Islet of Langerhans (tissue), 1 donor: ENCODE measurements around the gene MBP.

Experiments
- FAIRE-seq: peaks from one replicate; lab custom pipeline; 2011; peaks lifted over from hg19 to GRCh38; lab: Jason Lieb, UNC

Gene MBP

DNA sequence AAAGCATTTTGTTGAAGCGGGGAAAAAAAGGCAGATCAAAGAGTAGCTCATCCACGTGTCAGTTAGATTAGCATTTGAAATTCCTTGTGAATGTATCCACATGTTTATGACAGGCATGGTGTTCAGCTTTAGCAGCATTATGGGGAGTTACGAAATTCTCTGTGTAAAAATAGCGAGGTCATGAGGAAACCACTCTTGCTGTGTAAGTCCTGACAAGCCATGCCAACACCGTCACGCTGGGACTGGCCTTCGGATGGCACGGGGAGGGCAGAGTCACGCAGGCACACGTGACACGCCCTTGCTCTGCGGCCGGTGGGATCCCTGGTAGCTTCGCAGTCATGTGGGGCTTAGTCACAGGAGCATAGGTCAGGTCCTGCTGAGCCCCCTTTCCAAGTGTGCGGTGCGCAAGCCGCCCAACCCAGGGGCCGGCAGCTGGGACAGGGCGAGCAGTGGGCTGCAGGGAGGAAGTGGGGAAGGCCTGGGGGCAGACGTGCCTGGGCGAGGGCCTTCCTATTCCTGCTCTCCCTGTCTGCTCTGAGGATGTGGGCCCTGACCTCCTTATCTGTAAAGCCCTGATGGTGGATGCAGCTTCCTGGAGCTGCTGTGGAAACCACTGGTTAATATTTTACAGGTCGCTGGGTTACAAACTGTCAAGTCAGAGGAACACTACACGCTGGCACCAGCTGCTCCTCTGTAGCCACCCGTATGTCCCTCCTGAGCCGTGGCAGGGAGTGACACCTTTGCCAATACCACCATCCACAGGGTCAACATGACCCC, 18.0 kb downstream of the MBP start:
- peak; percentile 98 for FAIRE-seq

DNA sequence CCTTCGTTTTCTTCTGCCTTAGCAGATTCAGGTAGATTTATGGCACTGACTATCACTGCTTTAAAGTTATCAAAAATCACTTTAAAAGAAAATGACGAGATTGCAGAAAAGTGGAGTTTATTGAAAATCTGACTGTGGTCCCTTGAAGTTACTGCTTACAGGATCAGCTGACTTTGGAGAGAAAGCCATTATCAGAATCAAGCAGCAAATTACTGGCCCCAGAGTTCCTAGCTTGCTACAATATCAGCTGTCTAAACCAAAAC, 18.5 kb downstream of the MBP start:
- FAIRE-seq, result no peak

GRCh38 chr18:77113361-77114151, 19.0 kb downstream of the MBP start:
- FAIRE-seq, result no peak

DNA sequence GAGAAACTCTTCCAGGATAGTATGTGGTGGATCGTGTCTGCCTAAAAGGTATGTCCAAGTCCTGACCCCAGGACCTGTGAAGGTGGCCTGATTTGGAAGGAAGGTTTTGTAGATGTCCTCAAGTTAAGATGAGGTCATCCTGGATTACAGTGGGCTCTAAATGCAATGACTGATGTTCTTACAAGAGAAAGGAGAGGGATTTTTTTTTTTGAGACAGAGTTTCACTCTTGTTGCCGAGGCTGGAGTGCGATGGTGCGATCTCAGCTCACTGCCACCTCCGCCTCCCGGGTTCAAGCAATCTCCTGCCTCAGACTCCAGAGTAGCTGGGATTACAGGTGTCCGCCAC, 19.9 kb downstream of the MBP start:
- no peak for FAIRE-seq

DNA sequence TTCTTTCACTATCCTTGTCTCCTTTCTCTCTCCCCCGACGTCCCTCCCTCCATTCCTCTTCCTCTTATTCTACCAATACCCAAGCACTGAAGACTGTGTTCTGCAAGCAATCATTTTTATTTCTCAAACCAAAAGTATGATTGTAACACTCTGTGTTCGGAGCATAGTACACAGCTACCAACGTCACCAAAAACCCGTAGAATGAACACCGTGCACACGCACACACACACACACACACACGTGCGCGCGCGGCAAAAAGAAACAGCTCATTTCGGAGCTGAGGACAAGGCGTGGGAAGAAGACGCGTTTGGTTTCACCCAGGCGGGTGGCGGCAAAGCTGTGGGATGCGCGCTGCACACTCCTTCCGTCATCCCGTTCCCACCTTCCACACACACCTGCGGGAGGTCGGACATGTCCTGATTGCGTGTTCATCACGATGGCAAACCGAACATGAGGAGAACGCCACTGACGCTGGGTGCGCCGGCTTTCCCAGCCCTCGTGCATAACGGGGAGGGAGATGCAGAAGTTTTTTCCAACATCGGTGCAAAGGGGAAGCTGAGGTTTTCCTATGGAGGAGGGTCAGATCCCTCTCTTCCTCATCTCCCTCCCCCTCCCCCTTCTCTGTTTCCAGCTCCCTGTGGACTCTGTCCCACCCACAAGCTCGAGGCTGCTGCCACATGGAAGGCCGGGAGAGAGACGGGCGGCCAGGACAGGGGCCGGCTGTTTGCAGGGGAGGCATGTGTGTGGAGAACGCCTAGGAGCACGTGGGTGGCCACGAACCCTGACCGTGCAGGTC, 20.4 kb downstream of the MBP start:
- FAIRE-seq, result no peak

DNA sequence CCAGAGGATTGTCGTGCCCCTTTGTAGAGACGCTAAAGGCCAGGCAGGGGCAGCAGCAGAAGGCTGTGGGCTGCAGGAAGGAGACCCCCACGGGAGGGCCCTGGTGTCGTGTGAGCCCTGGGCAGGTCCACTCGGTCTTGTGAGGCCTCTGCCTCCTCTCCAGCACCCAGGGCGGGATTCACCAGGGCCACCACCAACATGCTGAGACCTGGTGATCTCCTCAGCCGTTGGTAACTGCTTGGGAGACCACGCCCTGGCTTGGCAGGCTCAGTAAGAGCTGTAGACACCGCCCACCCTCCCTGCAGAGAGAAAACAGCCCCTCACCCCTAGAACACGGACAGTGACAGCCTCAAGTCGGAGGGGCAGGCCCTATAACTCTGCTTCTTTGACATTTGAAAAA, 21.1 kb downstream of the MBP start:
- FAIRE-seq, result no peak

- no peak for FAIRE-seq
Observed at GRCh38 chr18:77110936-77111335, 21.6 kb downstream of the MBP start.

- FAIRE-seq, result no peak
Observed at GRCh38 chr18:77110400-77110799, 22.2 kb downstream of the MBP start.

DNA sequence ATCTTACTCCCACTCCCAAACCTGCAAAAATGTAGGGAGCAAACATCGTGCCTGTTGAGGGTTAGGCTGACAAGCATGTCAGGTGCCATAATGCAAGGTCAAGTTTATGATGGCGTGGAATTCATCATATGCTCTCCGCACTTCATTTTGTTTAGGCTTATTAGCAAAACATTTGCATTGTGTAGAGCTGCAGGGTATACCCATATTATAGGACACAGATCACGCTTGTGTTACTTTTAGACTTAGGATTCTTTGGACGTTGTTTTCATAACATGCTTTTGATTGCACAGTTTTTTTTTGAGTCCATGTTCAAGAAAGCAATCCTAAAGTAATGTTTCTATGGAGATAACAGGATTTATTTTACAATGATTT, 22.9 kb downstream of the MBP start:
- FAIRE-seq, result no peak

DNA sequence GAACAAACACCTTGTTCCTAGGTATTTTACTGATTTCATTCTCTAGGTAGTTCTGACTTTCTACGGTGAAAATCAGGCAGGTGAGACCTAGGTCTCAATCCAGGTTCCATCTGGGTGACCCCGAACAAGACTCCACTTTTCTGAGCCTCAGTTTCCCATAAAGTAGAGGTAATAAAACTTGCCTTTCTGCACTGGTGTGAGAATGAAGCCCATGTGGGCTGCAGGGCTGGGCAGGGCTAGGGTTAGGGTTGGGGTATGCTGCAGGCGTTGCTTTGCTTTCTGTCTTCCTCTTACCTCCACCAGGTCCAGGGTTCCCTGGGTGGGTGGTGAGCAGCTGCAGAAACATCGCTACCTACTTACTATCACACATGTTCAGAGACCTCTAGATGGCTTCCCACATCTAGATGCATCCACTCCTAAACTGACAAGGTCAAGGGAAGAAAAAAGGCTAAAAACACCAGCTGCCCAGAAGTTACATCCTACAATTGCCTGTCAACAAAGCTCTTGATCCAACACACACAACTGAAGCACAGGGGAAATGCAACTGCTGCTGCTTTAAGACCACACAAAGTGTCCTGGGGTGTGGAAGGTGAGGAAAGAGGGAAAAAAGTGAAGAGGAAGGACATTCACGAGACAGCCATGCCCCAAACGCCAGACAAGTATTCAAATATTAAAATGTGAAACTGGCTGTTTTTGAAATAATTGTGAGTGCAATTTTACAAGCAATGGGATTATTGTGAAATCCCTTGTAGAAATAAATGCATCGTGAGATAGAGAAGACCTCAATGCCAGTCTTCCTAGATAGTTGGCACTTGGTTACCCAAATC, 23.5 kb downstream of the MBP start:
- no peak for FAIRE-seq

GRCh38 chr18:77108001-77108692, 24.4 kb downstream of the MBP start:
- peak; percentile 94 for FAIRE-seq

GRCh38 chr18:77107292-77107691, 25.3 kb downstream of the MBP start:
- FAIRE-seq, result no peak

GRCh38 chr18:77106331-77106730, 26.3 kb downstream of the MBP start:
- FAIRE-seq, result no peak

- no peak for FAIRE-seq
Observed at GRCh38 chr18:77105680-77106079, 26.9 kb downstream of the MBP start.

DNA sequence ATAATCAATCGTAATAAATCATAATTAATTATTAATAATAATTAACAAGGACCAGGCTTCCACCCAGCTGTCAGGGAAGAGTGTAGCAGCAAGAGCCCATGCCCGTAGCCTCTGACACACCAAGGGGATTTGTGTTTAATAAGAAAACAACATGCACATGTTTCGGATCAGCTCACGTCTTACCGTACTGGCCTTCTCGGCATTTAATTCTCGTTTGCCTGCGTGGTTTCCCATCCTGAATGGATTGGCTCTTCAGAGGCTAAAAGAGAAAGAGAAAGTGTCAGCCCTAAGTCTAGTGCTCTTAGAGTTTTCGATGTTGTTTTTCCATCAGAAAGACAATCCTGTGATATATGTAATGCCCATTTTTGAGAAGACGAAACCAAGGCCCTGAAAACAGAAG, 27.6 kb downstream of the MBP start:
- no peak for FAIRE-seq

DNA sequence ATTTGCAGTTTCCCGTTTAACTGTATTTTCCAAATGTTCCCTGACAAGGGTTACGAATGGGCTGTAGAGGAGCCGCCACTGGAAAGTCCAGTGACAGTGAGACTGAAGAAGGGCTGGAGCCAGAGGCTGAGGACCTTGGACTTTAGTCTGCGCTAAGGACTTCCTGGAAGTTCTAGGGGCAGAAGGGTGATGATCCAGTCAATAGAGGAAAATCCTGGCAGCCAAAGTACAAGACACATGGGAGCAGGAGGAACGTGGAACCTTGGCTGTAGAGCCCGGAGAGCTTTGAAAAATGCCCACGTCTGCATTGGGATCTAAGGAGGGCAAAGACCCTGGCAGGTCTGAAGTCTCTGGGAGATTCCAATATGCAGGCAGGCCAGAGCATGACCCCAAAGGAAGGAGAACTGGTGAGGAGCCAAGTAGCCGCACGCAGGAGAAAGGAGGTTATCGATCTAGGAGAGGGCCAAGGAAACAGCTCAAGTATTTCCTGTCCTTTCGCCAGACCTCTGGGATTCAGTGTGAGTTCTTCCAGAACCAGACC, 28.5 kb downstream of the MBP start:
- no peak for FAIRE-seq

DNA sequence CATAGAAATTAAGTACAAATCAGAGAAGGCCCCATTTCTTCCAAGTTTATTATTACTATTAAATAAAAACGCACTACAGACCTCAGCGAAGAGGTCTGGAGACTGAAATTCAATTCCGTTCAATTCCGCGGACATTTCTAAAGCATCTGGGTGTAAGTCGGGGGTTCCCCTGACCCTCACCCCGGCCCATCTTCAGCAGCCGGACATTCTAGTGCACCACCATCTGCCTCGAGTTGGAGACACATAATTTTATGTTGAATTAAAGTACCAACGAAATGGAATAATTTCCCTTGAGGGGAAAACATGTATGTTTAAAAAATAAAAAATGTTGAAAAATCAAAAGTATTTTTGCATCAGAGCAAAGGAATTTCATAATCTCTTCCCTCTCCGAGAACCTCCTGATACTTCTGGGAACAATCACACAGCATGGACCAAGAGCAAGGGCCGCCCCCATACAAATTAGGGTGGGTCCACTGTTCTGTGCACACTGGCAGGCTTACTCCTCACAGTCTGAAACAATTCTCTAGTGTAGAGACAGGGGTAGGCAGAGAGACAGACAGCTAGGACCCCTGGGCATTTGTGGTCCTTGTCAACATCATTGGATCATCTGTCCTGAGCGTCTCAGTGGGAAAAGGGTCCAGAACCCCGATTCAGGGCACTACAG, 29.3 kb downstream of the MBP start:
- no peak for FAIRE-seq

- FAIRE-seq, result no peak
Observed at GRCh38 chr18:77102259-77103040, 30.1 kb downstream of the MBP start.

DNA sequence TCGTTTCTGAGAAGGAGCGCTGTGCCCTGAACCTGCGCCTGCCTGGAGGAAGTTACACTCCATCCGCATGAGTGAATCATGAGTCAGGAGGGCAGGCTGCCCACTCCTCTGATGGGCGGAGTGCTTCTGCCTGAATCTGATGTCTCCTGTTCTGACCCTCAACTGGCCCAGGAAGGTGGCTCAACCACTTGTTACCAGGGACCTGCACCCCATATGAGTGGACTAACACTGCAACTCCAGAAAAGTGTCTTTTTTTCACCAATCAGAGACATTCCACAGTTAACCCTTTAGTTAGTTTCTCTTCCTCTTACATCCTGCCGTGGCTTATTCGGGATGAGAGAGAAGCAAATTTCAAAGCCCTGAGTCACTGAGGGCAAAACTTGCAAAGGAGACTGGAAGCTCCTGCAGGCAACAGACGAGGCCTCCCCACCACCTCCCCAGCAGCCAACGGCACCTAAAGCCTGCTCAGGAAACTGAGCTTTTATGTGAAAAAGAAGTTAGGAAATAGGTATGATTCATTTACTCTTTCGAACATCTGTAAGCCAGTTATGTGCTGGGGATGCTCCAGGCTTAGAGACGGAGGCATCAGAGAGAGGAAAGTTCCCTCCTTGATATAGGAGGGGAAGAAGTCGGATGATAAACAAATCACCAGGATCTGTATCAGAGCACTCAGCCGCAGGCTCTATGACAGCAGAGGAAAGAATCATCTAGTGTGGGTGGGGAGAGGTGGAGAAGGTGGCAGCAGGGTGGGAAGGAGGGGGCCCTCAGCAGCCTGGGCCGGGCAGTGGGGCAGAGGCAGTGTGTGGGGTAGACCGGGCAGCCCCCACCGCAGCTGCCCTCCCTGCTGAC, 30.9 kb downstream of the MBP start:
- no peak for FAIRE-seq
